Measurements from ENCODE around the gene CRYL1.

- TF ChIP-seq POLR2AphosphoS5 (IDR thresholded peaks at IDR 0.05; ENCODE audit: low read depth, low read length) = no peak
- TF ChIP-seq, protein P1, sequence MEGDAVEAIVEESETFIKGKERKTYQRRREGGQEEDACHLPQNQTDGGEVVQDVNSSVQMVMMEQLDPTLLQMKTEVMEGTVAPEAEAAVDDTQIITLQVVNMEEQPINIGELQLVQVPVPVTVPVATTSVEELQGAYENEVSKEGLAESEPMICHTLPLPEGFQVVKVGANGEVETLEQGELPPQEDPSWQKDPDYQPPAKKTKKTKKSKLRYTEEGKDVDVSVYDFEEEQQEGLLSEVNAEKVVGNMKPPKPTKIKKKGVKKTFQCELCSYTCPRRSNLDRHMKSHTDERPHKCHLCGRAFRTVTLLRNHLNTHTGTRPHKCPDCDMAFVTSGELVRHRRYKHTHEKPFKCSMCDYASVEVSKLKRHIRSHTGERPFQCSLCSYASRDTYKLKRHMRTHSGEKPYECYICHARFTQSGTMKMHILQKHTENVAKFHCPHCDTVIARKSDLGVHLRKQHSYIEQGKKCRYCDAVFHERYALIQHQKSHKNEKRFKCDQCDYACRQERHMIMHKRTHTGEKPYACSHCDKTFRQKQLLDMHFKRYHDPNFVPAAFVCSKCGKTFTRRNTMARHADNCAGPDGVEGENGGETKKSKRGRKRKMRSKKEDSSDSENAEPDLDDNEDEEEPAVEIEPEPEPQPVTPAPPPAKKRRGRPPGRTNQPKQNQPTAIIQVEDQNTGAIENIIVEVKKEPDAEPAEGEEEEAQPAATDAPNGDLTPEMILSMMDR (IDR thresholded peaks at IDR 0.05) = no peak
Observed at GRCh38 chr13:20473888-20474287, 51.8 kb downstream of the CRYL1 start.

All from Panc1 (cell line).